K562 (cell line): ENCODE data around the gene ZEB2. TPM values are rescaled to one million over a fixed set of nuclear protein-coding genes. Genes with fewer than 3 reads are reported as not detected.
A peak's percentile ranks its signal among the peaks of the same experiment; 100 is the strongest.

ENCODE experiments used
- ETV1 ChIP-seq: fragments of 450-650 bp; conservative IDR thresholded peaks from 2 replicates; pipeline ENCODE4 v1.6.1; 2016; ENCODE audit warnings: missing genetic modification characterization, control low read depth, low read depth, missing compliant biosample characterization
- HCFC1 ChIP-seq: IDR thresholded peaks from 2 replicates; pipeline ENCODE4 v1.6.1; 2012; ENCODE audit warnings: low read depth, low read length, improper control_type of control experiment
- LCOR ChIP-seq: sonication (generic); formaldehyde crosslinking; IDR thresholded peaks from 2 replicates; pipeline ENCODE4 v1.8.0; 2022; ENCODE audit warnings: mild to moderate bottlenecking, missing genetic modification reagents
- NELFE ChIP-seq: IDR thresholded peaks from 2 replicates; pipeline ENCODE4 v1.6.1; 2011; ENCODE audit warnings: mild to moderate bottlenecking; ENCODE audit not compliant: insufficient read depth, insufficient read length
- NR4A1 ChIP-seq, 2 experiments: fragments of 250-450 bp in 1 of 2; fragments of 450-650 bp in 1 of 2; sonication (Bioruptor Pico) in 1 of 2; IDR thresholded peaks; 2 replicates each; pipeline versions ENCODE4 v1.4.0 to v1.6.1; 2016 to 2020; ENCODE audit warnings: mild to moderate bottlenecking in 2 of 2, missing compliant biosample characterization in 1 of 2, missing genetic modification characterization in 1 of 2, moderate library complexity in 1 of 2
- PHF8 ChIP-seq: fragments of 200-600 bp; sonication (generic); IDR thresholded peaks from 2 replicates; pipeline ENCODE4 v1.6.1; 2012; ENCODE audit warnings: mixed run types, mild to moderate bottlenecking, inconsistent platforms, low read length, moderate library complexity, borderline replicate concordance
- RBM14 ChIP-seq: fragments of 200-400 bp; formaldehyde crosslinking; IDR thresholded peaks from 2 replicates; pipeline ENCODE4 v1.6.1; 2018; ENCODE audit warnings: low read depth, mild to moderate bottlenecking, low read length, moderate library complexity, borderline replicate concordance; ENCODE audit not compliant: insufficient read depth
- TBP ChIP-seq: optimal IDR thresholded peaks from 2 replicates; pipeline ENCODE3; 2011; ENCODE audit warnings: low read depth, low read length, improper control_type of control experiment
- ZKSCAN3 ChIP-seq: fragments of 250-450 bp; sonication (Bioruptor Pico); IDR thresholded peaks from 2 replicates; pipeline ENCODE4 v1.4.0; 2020
- ZNF121 ChIP-seq: sonication (generic); formaldehyde crosslinking; conservative IDR thresholded peaks from 2 replicates; pipeline ENCODE4 v1.8.0; 2022; ENCODE audit warnings: missing genetic modification reagents
- ZNF217 ChIP-seq: sonication (generic); formaldehyde crosslinking; IDR thresholded peaks from 2 replicates; pipeline ENCODE4 v1.8.0; 2022; ENCODE audit warnings: mild to moderate bottlenecking, missing genetic modification reagents
- ZNF584 ChIP-seq: fragments of 200-800 bp; sonication (Bioruptor generic); IDR thresholded peaks from 2 replicates; pipeline ENCODE4 v1.6.1; 2016; ENCODE audit warnings: low read depth, mild to moderate bottlenecking, missing genetic modification characterization, missing compliant biosample characterization
- polyA plus RNA-seq, 8 experiments: library from polyadenylated mRNA; depleted of rRNA in 4 of 8; stranded (reverse) in 5 of 8; unstranded in 3 of 8; fragments of >200 nt; fragmentation: Nextera tagmentation in 2 of 8; fragmentation: Illumina TruSeq in 1 of 8; extraction: Ambion mirVana in 2 of 8; extraction: Trizol in 1 of 8; gene quantifications; 2 replicates each; pipeline versions ENCODE4 v1.2.1 to v1.2.3, GENCODE V29; 2011 to 2014; ENCODE audit warnings: inconsistent platforms in 1 of 8, missing spikeins in 1 of 8
- total RNA-seq, 7 experiments: library from RNA; depleted of rRNA in 6 of 7; stranded (reverse); fragments of >200 nt in 6 of 7; fragmentation: Illumina TruSeq in 2 of 7; extraction: Trizol in 2 of 7; gene quantifications; 2 replicates each; pipeline versions ENCODE4 v1.2.1 to v1.2.3, GENCODE V29; 2011 to 2021; ENCODE audit warnings: low replicate concordance in 1 of 7
- TF ChIP-seq, protein P1 (sequence below): sonication (generic); formaldehyde crosslinking; IDR thresholded peaks from 2 replicates; pipeline ENCODE4 v1.8.0; 2022; ENCODE audit warnings: mild to moderate bottlenecking, missing genetic modification reagents, borderline replicate concordance
- TF ChIP-seq, protein P2 (sequence below): IDR thresholded peaks from 3 replicates; pipeline ENCODE4 v1.6.1; 2011; ENCODE audit warnings: borderline replicate concordance, mild to moderate bottlenecking; ENCODE audit not compliant: insufficient read length, insufficient read depth
- TF ChIP-seq, protein P3 (sequence below), 2 experiments: fragments of 450-650 bp; conservative IDR thresholded peaks; 2 replicates each; pipeline ENCODE4 v1.6.1; 2017; ENCODE audit warnings: mild to moderate bottlenecking in 2 of 2, moderate library complexity in 2 of 2
- TF ChIP-seq, protein P4 (sequence below): fragments of 450-650 bp; IDR thresholded peaks from 2 replicates; pipeline ENCODE4 v1.6.1; 2014; ENCODE audit warnings: low read depth, mild to moderate bottlenecking, moderate library complexity, borderline replicate concordance
- TF ChIP-seq, protein P5 (sequence below): fragments of 450-650 bp; formaldehyde crosslinking; IDR thresholded peaks from 2 replicates; pipeline ENCODE4 v1.4.0; 2020; ENCODE audit warnings: mild to moderate bottlenecking, moderate library complexity

Gene ZEB2
- total and polyA plus RNA-seq, 9 of the 15 experiments (the other 6 are each of a cell fraction or from before 2014, with no cell fraction given), result 15.1 to 113 (median 72.3) TPM

DNA sequence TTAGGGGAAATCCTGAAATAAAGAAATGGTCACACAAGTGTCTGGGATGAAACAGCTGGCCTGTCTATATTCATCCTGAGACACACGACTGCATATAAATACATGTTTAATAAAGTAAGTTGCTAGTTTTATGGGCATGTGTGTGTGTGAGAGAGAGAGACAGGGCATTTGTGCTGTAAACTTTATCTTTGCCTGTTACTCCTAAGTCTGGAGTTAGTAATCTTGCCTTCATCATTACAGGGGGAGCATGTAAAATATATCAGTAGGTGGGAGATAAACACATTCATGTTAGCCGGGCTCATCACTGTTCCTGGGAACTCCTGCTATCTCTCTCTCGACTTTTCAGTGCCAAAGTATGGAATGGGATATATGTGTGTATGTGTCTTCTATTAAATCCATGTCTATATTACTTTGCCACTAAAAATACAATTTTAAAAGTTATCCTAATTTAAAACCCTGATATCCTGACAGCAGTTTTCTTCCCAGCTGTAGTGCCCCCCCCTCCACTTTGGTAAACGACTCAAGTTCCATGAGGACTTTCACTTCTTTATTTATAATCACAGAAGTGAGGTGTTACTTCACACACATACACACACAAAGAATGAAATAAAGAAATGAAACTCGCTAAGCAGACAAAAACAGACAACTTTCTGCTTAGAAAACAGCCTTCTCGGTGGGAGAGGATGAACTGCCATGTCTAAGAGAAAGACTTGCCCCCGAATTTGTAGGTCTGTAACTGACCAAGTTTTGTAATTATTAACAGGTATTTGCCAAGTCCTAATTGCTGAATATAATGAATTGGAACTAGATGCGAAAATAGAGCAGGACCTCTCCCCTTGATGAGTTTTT is 947 bp downstream of the ZEB2 start (continued):
- TF ChIP-seq, protein P1, sequence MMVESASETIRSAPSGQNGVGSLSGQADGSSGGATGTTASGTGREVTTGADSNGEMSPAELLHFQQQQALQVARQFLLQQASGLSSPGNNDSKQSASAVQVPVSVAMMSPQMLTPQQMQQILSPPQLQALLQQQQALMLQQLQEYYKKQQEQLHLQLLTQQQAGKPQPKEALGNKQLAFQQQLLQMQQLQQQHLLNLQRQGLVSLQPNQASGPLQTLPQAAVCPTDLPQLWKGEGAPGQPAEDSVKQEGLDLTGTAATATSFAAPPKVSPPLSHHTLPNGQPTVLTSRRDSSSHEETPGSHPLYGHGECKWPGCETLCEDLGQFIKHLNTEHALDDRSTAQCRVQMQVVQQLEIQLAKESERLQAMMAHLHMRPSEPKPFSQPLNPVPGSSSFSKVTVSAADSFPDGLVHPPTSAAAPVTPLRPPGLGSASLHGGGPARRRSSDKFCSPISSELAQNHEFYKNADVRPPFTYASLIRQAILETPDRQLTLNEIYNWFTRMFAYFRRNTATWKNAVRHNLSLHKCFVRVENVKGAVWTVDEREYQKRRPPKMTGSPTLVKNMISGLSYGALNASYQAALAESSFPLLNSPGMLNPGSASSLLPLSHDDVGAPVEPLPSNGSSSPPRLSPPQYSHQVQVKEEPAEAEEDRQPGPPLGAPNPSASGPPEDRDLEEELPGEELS, result no peak
- no peak for TF ChIP-seq HCFC1
- TF ChIP-seq NELFE, result no peak
- peak; percentile 7 for TF ChIP-seq TBP
- TF ChIP-seq, protein P2, sequence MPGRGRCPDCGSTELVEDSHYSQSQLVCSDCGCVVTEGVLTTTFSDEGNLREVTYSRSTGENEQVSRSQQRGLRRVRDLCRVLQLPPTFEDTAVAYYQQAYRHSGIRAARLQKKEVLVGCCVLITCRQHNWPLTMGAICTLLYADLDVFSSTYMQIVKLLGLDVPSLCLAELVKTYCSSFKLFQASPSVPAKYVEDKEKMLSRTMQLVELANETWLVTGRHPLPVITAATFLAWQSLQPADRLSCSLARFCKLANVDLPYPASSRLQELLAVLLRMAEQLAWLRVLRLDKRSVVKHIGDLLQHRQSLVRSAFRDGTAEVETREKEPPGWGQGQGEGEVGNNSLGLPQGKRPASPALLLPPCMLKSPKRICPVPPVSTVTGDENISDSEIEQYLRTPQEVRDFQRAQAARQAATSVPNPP, result no peak
- no peak for TF ChIP-seq PHF8
- TF ChIP-seq, protein P3, sequence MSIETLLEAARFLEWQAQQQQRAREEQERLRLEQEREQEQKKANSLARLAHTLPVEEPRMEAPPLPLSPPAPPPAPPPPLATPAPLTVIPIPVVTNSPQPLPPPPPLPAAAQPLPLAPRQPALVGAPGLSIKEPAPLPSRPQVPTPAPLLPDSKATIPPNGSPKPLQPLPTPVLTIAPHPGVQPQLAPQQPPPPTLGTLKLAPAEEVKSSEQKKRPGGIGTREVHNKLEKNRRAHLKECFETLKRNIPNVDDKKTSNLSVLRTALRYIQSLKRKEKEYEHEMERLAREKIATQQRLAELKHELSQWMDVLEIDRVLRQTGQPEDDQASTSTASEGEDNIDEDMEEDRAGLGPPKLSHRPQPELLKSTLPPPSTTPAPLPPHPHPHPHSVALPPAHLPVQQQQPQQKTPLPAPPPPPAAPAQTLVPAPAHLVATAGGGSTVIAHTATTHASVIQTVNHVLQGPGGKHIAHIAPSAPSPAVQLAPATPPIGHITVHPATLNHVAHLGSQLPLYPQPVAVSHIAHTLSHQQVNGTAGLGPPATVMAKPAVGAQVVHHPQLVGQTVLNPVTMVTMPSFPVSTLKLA (conservative IDR thresholded peaks at IDR 0.05), result 0 out of 4 replicates have a peak, but pooled peaks of 1 of the 2 experiments have one; percentile 8
- no peak for TF ChIP-seq ETV1
- TF ChIP-seq, protein P4, sequence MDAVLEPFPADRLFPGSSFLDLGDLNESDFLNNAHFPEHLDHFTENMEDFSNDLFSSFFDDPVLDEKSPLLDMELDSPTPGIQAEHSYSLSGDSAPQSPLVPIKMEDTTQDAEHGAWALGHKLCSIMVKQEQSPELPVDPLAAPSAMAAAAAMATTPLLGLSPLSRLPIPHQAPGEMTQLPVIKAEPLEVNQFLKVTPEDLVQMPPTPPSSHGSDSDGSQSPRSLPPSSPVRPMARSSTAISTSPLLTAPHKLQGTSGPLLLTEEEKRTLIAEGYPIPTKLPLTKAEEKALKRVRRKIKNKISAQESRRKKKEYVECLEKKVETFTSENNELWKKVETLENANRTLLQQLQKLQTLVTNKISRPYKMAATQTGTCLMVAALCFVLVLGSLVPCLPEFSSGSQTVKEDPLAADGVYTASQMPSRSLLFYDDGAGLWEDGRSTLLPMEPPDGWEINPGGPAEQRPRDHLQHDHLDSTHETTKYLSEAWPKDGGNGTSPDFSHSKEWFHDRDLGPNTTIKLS, result 0 out of 2 replicates have a peak, but pooled peaks have one; percentile 6
- no peak for TF ChIP-seq ZNF217 (CRISPR knock-in tag)
- TF ChIP-seq ZNF584 (CRISPR knock-in tag), result no peak
- TF ChIP-seq, protein P5, sequence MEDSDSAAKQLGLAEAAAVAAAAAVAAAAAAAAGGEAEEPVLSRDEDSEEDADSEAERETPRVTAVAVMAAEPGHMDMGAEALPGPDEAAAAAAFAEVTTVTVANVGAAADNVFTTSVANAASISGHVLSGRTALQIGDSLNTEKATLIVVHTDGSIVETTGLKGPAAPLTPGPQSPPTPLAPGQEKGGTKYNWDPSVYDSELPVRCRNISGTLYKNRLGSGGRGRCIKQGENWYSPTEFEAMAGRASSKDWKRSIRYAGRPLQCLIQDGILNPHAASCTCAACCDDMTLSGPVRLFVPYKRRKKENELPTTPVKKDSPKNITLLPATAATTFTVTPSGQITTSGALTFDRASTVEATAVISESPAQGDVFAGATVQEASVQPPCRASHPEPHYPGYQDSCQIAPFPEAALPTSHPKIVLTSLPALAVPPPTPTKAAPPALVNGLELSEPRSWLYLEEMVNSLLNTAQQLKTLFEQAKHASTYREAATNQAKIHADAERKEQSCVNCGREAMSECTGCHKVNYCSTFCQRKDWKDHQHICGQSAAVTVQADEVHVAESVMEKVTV, result no peak
- TF ChIP-seq RBM14, result no peak
- no peak for TF ChIP-seq NR4A1 (CRISPR knock-in tag; IDR thresholded peaks at IDR 0.05)
- no peak for TF ChIP-seq NR4A1 (tag; IDR thresholded peaks at IDR 0.05)
- TF ChIP-seq ZNF121, result no peak
- TF ChIP-seq ZKSCAN3 (CRISPR knock-in tag), result no peak
- no peak for TF ChIP-seq LCOR (CRISPR knock-in tag)
